NCI-H748 (cell line): ENCODE measurements around the gene KMT2C.
"Not testable (repeated sequence)": the region's sequence is repeated elsewhere in the genome, so short reads cannot be mapped to it uniquely, and the experiment has no call there.

ENCODE experiments used
- DNase-seq: peaks from one replicate; lab custom pipeline; 2025; ENCODE audit not compliant: unreplicated experiment; lab: John Stamatoyannopoulos, UW

KMT2C gene

DNA sequence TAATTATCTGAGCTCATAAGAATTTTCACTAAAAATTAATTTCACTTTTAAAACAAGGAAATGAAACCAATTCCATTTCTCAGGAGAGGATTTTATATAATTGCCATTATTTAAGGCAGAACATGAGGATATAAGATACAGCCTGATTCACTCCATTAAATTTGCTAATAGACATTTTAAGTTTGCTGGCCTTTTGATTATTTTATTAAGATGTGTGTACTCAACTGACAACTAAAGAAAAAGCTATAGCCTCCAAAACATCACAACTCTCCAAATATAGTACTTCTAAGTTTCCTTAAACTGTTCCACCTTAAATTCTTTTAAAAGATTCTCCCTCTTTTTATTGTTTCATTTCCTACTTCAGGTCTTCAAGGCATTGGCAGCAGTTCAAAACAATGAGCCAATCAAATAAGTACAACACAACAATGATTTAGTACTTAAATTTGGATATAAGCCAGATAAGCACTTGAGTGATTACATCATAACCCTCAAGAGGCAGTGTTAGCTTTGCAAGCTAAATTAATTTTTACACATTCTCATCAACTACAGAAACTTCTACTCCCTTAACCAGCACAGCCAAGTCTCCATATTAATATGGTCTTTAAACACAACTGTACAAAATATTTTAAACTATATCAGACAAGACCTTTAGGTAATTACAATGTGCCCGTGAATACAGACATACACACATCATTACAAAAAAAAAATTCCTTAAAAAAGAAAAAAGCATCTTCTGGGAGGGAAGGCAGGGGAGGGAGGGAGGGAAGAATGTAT, 121.8 kb downstream of the KMT2C start:
- peak; percentile 89 for DNase-seq

DNA sequence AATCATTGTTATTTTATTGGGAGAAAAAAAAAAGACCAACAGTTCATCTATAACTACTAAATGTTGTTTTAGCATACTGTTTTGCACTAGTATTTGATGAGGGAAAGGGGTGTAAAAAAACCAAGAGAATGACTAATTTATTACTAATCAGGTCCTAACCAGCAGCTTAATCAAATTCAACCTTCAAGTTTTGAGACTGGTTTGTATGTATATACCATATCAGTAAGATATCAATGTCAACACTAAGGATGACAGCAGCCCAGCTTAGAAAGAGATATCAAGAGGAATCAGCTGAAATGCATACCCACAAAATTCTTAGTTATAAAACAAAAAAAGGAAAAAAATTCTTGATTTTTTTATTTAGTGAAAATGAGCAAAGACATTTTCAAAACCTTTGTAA, 122.6 kb downstream of the KMT2C start:
- no peak for DNase-seq

DNA sequence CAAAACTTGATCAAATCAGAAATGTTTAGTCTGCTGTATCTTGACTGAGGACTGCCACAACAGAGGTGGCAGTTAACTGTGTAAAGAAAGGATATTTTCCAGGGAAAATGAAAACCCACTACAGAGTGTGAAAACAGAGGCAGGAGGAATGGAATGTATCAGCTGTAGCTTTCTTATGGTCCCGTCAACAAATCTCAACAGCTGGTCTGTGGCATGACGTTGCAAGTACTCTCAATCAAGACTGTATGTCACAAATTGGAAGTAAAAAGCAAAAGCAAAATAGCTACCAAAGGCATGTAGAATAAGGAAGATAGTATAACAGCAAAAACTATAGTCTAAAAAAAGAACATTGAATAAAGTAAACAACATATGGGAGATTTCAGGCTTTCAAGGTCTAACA, 123.5 kb downstream of the KMT2C start:
- no peak for DNase-seq

DNA sequence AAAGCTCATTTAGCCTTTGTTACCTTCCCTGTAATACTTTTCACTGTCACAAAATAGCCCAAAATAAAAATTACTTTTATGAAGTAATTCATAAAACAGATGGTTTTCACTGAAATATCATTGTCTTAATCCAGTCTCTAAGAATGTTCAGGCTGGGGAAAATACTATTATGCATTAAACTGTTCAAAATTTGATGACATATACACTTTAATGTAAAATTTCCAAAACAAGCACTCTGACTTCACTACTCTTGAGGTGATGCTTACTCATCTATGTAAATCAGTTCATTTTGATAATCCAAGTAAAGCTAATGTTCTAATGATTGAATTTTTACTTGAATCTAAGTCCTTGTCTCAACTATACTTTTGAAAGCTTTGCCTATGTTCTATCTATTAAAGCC, 127.9 kb downstream of the KMT2C start:
- no peak for DNase-seq

DNA sequence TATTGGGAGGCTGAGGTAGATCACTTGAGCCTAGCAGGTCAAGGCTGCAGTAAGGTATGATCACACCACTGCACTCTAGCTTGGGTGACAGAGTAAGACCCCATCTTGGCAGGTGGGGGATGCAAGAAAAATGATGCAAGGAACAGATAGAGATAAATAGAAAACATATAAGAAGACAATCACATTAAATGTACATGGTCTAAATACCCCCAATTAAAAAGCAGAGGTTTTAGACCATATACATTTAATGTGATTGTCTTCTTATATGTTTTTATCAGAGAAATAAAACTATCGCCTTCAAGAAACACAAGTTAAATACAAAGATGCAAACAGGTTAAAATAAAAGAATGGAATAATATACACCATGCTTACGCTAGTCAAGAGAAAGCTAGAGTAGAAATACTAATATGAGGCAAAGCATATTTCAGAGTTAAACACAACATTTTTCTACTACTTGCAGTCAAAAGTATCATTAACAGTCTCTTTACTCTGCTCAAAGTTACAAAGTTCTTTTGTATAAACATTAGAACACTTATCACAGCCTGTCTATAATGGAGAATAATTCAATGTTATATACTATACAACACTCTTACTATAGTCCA, 136.2 kb downstream of the KMT2C start:
- DNase-seq, result not testable (repeated sequence)

DNA sequence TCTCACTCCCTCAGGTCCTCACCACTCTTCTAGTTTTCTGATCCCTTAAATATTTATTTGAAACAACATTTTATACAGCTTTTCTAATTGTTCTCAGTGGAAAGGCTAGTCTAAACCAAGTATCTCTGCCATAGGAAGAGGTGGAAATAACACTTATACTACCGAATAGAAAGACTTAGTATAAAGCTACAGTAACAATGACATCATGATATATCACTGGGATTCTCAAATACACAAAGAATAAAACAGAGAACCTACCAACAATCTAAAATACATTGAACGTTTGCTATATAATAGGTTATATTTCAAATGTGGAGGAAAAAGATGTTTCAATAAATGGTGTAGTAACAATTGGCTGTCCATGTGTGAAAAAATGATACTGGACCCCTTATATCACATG, 142.9 kb downstream of the KMT2C start:
- no peak for DNase-seq

DNA sequence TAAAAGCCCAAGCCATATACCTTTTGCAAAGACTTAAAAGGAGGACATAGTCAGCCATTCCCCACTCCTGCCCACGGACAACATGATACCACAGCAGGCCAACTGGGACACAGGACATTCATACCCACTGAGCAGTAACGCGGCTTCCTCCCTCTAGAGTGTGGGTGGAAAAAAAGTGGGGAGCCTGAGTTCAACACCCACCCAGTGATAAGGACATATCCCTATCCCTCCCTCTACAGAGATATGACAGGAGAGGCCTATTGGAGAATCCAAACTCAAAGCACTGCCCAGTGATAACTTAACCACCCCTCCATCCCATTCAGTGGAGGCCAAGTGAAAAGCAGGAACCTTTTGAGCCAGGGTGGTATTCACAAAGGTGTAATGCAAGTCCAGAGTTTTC, 148.8 kb downstream of the KMT2C start:
- DNase-seq, result not testable (repeated sequence)

DNA sequence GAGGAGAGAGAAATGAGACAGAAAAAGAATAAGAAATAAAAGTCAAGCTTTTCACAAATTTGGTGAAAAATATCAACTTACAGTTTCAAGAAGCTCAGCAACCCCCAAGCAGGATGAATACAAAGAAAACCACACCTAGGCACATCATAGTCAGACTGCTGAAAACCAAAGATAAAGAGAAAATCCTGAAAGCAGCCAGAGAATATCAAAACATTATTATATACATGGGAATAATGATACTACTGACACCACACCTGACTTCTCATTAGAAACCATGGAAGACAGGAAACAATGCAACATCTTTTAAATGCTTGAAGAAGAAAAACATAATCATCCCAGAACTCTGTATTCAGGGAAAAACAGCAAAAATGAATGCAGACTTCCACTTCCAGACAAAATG, 149.6 kb downstream of the KMT2C start:
- not testable (repeated sequence) for DNase-seq

DNA sequence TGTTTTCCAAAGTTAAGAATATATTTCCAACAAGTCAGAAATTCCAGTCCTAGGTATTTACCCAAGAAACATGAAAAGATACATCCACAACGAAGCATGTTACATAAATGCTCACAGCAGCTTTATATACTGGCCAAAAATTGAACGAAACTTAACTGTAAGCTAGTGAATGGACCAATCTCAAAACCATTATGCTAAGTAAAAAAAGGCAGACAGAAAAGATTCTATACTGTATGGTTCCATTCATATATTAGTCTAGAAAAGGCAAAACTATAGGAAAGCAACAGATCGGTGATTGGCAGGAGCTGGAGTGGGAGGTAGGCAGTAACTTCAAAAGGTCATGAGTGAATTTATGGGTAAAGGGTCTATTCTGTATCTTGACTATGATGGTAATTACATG, 150.8 kb downstream of the KMT2C start:
- not testable (repeated sequence) for DNase-seq

DNA sequence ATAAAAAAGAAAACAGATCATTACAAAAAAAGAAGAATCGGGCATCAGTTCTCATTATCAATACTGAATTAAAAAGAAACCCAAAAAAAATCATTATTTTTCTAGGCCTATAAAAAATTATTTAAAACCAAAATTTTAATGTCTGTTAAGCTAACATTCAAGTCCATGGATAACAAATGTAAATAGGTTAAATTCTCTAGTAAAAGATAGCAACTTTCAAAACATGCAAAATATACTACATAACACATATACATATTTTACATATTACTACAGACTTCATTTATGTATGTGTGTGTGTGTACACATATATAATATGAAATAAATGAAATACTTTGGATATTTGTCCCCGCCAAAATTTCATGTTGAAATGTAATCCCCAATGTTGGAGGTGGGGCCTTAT, 158.1 kb downstream of the KMT2C start:
- DNase-seq, result not testable (repeated sequence)

DNA sequence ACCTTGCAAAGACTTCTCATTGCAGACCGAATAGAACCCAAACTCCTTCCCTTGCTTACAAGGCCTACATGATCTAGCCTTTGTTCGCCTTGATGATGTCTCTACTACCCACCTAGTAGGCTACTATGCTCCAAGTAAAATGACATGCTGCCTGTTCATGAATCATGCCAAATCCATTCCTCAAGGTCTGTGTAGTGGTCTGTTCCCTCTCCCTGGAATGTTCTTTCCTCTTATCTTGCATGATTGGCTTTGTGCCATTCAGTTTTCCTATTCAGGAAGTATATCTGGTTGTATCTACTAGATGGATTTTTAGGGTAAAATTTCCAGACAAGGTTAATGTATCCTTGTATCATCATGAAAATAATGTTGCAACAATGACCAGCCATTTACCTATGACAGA, 165.4 kb downstream of the KMT2C start:
- not testable (repeated sequence) for DNase-seq

DNA sequence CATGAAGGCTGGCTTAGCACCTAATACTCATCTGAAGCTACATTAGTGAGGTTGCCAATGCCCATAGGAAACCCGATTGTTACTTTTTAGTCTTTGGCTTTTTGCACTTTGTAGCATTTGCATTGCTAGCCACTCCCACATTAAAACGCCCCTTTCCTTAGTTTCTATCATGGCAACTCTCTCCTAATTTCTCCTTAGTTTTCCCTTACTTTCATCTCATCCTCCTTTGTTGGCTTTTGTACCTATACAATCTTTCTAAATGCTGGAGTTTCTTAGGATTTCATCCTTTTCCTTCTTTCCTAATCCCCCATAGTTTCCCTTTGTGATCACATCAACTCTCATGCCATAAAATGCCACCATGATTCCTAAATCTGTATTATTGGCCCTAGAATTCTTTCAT, 168.9 kb downstream of the KMT2C start:
- not testable (repeated sequence) for DNase-seq

DNA sequence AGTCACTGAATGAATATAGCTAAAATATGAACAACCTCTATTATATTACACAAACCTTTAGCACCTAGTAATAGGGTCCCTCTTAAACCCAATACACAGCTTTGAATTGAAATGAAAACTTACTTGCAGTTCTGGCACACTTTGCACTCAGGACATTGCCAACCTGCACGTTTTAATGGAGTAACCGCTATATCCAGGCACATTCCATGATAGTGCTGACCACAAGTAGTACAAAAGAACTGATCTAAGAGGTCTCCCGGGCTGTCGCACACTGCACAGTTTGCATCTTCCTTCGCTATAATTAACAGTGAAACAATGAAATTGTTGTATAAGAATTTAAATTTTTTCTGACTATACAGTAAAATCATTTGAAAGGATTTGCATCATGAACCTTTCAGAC, 170.9 kb downstream of the KMT2C start:
- not testable (repeated sequence) for DNase-seq

DNA sequence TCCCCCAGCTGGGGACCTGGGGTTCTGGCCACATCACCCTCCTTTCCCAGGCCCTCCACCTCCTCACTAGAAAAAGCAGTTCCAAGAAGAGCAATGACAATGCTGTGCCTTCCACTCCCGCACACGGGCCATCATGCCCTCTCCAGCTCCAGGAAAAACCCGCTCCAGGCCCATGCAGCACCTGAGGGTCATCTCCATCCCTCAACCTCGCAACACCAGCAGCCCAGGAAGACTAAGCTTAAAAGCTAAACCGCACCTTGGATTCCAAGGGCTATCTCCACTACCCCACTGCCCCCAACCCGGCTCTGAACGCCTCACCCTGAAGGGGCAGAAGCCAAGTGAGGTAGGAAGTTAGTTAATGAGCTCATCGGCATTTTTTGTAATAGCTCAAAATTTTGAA, 173.7 kb downstream of the KMT2C start:
- not testable (repeated sequence) for DNase-seq

DNA sequence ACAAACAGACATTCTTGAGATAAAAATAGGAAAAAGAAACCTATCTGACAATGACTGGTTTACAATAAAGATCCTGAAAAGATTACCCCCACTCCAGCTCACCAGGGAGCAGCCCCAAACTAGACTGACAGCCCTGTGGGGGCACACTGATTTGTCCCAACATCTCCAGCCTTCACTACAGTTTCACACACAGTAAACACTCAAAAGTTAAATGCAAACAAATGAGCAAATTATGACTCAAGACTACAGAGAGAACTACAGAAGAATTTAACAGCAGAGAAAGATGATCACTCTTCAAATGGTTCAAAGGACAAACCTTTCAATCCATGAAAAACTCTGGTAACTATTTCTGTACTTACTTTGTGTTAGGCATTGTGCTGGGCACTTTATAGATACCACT, 176.2 kb downstream of the KMT2C start:
- DNase-seq, result not testable (repeated sequence)

DNA sequence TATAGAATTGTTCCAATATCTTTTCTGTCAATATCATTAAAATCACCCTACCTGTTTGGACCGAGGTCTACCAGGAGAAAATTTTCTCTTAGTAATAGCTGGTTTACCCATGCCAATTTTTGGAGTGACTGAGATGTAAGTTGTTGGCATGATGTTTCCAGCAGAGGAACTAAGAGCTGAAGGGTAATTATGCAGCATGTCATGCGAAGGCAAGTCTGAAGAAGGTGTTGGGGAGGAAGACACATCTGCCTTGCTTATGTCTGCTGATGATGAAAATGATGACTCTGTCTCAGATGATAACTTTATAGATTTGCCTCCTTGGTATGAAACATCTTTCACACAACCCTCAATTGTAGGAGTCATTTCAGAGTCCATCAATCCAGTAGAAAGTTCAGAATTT, 188.0 kb downstream of the KMT2C start:
- DNase-seq, result not testable (repeated sequence)

DNA sequence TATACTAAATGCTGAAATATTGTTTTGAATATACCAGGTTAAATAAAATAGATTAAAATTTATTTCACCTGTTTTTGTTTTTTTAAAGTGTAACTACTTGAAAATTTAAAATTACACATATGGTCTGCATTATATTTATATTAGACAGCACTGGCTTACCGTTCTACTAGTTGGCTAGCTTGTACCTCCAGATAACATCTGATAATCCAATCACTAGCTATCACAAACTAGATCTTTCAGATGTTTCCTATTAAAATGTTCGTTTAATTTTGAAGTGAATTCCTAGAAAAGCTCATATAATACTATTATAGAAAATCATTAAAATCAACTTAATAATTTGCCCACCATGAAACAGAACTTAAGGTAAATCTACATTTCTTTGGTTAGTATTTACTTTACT, 190.4 kb downstream of the KMT2C start:
- not testable (repeated sequence) for DNase-seq

DNA sequence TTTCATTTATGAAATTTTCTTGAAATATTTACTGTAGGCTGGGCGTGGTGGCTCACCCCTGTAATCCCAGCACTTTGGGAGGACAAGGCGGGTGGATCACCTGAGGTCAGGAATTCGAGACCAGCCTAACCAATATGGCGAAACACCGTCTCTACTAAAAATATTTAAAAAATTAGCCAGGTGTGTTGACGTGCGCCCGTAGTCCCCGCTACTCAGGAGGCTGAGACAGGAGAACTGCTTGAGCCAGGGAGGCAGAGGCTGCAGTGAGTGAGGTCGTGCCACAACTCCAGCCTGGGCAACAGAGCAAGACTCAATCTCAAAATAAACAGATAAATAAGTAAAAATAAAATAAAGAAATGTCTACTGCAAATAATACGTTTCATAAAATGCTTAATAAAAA, 192.3 kb downstream of the KMT2C start:
- DNase-seq, result not testable (repeated sequence)

DNA sequence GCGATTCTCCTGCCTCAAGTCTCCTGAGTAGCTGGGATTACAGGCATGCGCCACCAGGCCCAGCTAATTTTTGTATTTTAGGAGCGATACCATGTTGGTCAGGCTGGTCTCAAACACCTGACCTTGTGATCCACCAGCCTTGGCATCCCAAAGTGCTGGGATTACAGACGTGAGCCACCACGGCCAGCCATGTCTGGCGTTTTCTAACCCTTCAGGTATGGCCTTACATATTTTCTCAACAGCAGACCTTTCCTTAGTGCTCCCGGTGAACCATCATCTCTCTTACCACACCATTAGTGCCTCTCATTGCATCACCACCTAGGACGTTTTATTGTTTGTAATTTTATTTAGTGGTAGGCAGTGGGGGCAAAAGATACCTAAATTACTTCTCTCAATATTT, 194.5 kb downstream of the KMT2C start:
- DNase-seq, result not testable (repeated sequence)

DNA sequence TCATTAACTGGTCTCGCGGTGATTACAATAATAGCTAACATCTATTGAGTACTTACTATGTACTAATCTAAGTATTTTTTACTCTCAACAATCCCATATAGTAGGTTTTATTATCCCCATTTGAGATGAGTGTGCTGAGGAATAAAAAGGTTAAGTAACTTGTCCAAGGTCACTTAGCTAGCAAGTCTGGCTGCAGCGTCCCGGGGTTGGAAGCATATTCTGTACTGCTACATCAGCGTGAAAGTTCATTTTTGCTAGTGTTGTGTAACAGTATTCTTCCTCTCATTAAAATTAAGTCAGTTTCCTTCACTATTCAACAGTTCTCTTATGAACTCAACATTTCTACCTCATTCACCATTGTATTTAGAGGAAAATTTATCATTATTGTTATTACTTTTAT, 199.5 kb downstream of the KMT2C start:
- DNase-seq, result not testable (repeated sequence)

DNA sequence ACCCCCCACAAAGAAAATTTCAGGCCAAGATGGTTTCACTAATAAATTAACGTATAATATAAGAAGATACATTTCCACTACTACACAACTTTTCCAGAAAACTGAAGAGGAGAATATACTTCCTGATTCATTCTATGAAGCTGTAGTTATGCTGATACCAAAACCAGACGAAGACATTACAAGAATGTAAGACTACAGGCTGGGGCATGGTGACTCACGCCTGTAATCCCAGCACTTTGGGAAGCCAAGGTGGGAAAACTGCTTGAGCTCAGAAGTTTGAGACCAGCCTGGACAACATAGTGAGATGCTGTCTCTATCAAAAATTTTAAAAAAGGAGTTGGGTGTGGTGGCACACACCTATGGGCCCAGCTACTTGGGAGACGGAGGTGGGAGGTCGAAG, 201.4 kb downstream of the KMT2C start:
- DNase-seq, result not testable (repeated sequence)

DNA sequence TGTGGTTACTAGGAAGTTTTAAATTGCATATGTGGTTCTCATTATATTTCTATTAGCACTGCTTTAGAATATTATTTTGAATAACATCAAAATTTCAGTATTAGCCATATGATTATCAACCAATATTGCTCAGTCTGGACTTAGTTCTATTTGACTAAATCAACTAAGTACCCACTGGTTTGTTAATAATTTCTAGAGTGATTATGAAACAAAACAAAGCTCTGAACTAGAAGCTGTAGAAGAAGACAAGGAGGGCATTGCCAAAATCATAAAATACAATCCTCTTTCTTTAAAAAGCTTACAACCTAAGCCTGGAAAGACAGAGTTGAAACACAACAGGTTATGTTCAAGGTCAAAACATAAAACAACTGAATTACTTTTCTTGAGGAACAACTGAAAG, 204.7 kb downstream of the KMT2C start:
- DNase-seq, result no peak

DNA sequence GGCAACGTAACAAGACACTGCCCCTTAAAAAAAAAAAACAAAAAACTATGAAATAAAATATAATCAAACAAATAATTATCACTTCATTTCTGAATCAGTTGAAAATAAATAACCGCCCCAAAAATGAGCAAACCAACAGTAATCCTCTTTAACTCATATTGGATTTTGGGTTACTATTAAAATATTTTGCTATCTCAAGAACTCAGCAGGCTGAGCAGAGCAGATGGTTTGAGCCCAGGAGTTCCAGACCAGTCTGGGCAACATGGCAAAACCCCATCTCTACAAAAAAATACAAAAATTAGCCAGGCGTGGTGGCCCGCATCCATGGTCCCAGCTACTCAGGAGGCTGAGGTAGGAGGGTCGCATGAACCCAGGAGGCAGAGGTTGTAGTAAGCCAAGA, 216.2 kb downstream of the KMT2C start:
- DNase-seq, result not testable (repeated sequence)
